ENCODE results near the gene SLC35F4.

The SLC35F4 gene

DNA sequence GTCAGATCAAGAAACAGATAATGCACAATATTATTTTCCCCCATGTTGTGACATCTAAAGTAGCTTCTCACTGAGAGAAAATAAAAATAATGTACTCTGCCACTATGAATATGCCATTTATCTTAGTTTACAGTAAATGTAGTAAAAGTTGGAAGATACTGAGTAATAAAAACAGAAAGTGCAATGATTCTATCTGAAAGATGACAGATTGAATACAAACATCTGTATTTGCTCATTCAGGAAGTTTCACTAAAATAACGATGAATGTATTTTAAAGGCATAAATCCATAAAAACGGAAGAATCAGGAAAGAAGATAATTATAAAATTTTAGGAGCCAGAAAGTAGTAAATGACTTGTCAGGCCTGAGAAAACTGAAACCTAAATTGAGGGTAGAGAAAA, 18.2 kb downstream of the SLC35F4 start:
- no peak for DNase-seq

GRCh38 chr14:57847096-57847495, 18.8 kb downstream of the SLC35F4 start:
- DNase-seq, result no peak

DNA sequence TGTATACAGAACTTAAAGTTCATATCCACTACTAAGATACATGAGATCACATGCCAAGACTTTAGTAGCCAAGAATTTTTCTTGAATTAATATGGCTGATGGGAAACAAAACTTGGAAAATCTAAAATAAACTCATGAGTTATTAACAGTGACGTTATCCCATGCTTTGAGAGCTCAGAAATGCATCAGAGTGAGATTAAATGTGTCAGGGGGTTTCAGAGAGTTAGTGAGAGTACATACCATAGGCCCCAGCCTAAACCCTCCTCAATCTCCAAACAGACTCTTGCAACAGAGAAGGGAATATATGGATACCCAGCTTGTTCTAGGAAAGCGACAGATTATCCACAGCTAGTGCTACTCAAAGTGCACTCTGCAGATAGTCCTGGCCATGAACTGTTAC, 19.3 kb downstream of the SLC35F4 start:
- DNase-seq, result no peak

DNA sequence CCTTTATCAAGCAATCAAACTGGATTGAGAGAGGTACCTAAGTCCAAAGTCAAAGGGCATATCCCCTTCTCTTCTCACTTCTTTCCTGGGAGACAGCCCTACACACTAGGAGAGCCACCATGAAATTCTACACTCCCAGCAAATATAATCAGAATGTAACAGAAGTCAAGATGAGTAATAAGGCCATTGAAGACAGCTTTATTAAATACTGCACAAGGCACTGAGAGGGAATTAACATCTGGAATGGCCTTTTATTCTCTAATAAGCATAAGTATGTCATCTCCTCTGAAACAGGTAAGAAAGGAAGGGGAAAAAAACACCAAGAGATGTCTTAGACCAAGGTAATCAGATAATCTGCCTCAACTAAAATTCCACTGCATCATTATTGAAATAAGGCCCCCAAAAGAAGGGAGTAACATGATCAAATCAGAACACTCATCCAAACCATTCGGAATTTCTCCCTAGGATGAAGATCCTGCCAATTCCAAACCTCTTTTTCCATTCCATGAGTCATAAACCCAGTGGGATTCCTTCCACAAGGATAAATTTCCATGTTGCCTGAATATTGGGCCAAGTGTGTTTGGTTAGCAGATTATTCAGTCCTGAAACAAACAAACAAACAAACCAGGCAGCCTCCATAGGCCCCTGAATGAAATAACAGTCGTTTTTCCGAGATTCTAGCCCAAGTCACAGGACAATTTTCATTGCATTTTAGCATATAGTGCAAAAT, 19.9 kb downstream of the SLC35F4 start:
- no peak for DNase-seq

DNA sequence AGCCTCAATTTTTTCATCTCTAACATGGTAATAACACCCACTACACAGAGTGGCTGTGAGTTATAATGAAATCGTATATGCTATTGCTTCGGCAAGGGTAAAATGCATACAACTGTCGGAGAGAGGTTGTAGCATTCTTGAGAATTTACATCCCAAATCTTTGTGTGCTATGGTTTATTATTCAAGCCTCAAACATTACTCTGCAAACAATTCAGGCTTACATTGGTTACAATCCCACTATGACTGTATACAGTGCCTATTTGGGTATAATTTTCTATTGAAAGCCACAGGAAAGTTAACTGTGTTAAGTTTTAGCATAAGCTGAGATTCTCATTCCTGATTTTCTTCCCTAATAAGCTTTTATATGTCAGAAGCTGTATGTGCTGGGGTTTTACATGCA, 20.6 kb downstream of the SLC35F4 start:
- DNase-seq, result no peak

- no peak for DNase-seq
Observed at GRCh38 chr14:57837267-57837666, 28.6 kb downstream of the SLC35F4 start.

GRCh38 chr14:57835766-57836165, 30.1 kb downstream of the SLC35F4 start:
- DNase-seq, result no peak

DNA sequence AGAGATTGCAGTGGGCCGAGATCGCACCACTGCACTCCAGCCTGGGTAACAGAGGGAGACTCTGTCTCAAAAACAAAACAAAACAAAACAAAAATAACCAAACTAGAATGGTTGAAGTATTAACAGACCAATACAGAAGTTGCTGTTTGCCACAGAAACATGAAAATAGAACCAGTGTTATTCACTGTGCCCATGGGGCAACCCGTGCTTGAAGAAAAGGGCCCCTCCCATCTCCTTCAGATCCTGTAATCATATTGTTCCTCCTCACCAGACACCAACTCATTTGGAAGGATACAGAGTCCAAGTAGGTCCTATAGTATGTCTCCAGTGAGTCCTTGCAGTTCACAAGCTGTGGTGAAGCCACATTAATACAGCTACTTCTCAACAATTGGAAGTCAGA, 30.9 kb downstream of the SLC35F4 start:
- DNase-seq, result no peak

DNA sequence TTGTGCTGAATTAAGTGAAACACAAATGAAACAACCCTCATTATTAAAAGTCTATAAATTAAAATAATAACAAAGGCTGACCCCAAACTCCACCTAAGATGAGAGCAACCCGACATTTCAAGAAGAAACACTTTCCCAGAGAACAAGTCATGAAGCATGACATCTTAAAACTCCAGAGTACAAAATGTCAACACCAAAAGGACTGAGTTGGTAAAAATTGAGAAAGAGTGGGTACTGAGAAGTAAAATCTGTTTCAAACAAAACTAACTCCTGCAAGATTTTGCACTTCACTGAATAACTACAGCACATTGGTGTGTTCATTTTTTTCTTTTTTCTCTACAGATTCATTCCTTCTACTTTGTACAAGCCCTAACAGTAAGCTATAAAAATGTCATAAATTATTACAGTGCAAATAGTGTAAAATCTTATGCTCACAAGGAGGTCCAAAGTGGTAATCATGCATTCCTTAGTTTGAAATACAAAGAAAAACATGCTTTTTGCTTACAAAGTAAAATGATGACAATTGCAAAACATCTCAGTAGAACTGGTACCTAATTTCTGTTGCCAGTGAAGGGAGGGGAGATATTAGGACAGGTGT, 31.8 kb downstream of the SLC35F4 start:
- DNase-seq, result no peak

DNA sequence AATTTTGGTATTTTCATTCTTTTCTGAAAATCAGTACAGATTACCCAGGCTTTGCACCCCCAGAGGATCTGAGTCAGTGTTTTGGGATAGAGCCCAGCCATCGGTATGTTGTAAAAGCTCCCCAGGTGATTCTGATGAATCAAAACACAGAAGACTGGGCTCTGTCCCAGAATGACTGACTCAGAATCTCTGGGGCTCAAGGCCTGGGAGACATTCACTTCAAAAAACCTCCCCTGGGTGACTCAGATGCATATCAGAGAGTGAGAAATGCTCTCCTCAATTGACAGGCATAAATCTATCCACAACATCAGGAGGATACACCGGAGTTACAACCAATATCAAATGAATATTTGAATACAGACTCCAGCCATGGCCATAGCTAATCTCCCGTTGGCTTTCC, 32.6 kb downstream of the SLC35F4 start:
- no peak for DNase-seq

DNA sequence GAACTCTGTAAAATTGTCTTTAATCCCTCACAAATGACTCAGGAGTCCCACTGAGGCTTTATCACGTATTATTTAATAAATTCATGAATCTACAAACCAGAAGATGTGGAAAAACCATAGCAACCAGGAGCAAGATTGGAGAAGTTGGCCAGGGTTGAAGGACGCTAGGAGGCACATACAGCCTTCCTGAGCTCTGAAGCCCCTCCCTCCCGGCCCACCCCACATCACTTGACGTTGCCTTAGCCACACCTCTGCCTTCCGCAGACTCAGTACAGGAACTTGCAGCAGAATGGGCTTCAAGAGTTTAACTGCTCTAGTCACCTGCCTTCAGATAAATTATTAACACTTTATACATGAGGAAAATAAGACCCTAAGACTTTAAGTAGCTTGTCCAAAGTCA, 33.9 kb downstream of the SLC35F4 start:
- no peak for DNase-seq

DNA sequence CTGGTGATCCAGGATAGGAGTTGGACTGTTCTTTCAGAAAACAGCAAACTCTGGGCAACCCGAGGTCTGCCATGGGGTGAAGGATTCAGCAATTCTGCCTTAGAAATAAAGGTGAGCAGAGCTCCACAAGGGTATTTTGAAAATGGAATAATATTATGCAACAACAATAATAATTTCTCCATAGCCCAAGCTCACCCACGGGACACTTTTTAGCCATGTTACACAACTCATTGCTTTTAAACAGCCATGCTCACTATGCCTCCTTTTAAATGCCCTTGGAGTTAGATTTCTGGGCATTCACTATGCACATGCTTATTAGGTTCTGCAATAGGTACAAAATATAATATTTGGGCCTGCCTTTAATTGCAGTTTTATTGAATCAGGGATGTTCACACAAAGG, 37.2 kb downstream of the SLC35F4 start:
- no peak for DNase-seq

DNA sequence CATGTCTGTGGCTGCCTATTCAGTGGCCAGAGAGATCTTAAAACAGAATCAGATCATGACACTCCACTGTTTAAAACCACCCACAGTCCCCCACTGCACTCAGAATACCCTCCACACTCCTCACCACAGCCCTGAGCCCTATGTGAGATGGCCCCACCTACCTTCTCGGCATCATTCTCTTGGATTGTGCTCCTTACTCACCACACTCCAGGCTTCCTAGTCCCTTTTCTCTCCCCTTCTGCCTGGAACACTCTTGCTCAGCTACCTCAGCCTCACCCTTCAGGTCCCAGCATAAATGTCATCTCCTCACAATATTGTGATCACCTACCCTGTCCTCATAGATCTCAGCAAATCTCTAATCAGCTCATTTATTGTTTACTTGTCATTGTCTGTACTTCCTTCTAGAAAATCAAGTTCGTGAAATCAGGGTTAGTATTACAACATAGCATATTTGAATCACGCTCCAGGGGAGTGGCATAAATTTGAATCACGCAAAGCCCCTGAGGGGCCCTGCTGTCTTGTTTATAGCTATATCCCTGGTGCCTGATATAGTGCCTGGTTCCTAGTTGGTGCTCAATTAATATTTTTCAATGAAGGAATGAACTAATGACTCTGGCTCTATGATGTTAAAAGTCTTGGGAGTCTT, 42.8 kb downstream of the SLC35F4 start:
- DNase-seq, result no peak

DNA sequence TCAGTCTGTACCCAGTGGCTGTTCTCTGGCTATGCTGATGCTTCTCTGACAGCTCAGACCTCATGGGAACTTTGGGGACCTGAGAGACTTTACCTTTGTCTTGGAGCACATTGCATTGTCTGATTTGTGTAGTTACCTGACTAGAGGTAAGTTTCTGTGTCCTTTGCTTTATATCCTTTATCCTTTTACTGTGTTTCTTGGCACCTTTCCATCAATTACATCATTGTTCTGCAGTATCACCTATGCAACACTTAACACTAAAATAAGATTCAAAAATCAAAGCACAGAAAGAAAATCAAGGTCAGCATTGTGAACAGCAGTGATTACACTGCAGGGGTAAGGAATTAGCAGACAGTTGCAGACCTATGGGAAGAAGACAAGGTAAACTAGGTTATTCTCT, 43.8 kb downstream of the SLC35F4 start:
- no peak for DNase-seq

DNA sequence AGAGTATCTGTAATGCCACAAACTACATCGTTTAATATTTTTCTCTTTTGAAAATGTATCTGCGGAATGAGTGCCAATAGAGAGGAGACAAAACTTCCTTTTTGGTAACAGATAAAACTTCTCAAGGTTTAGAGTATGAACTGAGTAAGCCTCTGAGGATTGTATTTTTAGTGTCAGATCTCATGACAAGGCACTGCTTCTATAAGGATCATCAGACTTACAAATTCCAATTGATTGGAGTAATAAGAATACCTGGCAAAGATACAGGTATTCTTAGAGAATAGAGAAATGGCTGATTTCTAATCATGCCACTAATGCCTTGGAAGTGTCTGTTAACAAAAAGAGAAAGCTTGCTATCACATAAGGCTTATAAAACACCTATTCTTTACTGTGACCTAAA, 45.3 kb downstream of the SLC35F4 start:
- no peak for DNase-seq

DNA sequence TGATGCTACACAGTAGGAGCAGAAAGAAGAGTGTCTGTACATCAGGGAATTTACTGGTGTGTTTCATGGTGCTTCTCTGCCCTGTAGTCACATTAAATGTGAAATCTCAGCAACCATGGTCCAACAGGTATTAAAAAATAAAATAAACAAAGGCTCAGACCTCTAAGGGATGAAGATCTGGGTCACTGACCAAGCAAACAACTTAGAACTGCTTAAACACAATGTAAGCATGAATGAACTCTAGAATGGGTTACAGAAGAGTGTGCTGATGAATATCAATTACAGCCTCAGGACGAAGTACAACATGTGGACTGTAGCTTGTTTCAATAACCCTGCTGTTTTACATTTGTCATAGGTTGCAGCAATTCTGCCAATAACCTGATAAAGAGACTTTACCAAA, 47.4 kb downstream of the SLC35F4 start:
- DNase-seq, result no peak

DNA sequence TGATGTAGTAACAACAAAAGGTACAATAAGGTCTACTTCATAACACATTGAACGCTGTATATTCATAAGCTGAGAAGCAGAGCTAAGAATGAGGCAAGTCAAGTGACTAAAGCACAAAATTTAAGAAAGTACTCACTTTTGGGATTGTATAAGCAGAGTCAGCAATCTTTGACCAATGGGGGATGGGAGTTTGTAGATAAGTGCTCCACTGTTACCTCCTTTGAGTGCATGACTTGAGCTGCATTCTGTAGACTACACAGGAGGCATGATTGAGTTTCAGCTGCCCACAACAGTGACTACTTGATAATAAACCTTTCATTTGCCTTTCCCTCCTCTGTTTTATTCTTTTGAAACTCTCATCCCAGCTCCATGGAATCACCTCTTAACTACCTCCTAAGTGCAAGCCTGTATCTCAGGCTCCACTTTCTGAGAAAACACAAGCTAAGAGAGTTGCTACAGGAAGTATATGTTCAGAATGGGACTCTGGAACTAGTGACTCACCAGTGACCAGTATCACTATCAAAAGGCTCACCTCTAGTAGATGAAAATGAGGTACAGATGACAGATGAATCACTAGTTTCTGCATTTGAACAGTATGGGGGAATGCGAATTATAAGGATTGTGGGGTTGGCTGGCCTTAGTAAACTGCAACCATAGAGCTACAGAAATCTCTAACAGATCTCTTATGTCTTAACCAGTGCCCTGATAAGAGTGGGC, 49.2 kb downstream of the SLC35F4 start:
- no peak for DNase-seq

DNA sequence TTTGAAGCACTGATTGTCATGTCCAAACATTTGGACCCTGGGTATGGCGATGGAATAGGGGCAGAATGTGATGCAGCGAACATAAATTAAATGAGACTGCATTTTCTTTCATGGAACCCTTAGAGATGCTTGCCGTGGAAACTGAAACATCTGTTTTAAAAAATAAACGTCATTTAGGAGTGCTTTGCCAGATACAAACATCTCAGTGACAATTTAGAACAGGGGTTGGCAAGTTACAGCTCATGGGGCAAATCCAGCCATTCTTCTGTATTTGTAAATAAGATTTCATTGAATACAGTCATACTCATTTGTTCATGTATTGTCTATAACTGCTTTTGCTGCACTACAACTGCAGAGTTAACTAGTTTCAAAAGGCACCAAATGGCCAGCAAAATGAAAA, 51.2 kb downstream of the SLC35F4 start:
- DNase-seq, result no peak

DNA sequence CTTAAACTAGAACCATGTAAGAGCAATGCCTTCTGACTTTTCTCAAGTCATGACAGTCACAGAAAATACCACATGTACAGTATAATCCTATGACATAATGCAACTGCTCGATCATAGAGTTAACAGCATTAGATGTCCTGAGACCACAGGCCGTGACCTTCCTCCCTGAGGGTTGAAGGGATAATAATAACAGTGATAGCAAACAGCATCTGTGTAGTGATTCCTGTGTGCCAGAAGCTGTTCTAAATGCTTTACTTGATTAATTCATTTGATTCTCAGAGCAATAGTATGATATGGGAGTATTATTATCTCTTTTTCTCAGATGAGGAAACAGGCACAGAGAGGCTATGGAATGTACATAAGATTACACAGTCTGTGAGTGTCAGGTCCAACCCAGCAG, 53.2 kb downstream of the SLC35F4 start:
- no peak for DNase-seq

DNA sequence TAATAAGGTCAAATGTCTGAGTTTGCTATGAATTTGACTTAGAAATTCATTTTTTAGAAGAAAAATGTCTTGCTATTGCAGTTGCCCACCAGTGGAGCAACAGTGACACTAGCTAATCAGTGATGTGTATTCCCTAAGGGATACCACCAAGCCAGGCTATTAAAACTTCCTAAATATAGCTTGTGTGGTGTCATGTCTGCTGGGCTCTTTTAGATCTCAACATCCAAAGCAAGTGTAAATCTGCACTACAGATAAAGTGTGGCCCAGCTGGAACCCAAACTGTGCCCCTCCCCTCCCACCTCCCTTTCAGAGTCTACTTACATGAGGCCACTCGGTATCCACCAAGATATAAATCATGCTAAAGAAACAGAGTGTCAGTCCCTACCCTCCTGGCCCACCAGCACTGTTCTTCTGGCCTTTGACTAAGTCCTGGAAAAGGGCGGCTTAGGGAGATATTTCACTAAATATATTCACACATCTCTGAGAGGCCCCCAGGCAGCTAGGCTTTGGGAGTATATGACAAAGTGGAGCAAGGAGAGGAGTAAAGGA, 53.8 kb downstream of the SLC35F4 start:
- no peak for DNase-seq

DNA sequence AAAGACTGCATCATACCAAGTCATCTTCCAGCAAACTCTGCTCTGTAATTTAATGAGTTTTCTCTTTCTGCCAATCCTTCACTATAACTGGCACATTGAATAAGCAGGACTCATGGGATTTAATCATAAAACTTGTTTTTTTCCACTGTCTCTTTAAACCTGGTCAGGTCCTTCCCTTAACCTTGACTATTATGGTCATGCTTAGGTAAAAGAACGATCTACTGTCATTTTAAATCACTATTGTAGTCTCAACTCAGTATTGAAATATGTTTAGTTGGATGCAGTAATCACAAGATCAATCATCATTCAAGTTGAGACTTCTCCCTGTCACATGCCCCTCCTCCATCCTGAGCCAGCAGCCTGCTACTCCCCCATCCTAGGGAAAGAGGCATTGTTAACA, 56.1 kb downstream of the SLC35F4 start:
- no peak for DNase-seq

DNA sequence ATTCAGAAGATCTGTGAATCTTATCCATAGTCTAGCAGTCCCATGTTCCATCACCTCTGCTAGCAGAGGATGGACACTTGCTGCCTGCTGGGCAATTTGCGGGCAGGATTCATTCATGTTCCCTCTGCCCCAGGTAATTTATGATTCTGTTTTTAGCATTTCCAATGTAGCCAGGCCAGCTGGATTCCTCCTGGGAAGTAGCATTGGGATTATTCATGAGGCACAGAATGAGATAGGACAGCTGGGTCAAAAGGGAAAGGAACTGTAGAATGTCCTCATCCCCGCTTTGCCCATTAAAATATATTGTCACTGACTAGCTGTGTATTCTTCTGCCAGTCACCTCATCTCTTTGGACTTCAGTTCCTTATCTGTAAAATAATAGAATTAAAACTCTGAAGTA, 68.7 kb downstream of the SLC35F4 start:
- DNase-seq, result no peak

DNA sequence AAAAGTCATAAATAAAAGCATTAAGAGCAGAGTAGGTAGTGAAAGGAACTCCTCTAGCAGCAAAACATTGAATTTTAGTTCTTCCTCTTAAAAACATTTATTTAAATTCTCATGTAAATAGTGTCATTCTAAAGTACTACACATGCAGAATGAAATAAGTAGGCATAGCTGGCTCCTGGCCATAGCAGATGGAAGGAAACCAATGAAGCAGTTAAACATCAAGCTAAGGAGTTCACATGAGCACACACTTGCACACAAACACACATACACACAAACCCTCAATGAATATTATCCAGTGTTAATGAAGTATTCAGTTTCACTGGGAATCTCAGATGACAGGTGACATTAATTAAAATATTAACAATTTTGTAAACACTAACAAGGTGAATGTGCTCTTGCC, 69.3 kb downstream of the SLC35F4 start:
- DNase-seq, result no peak

DNA sequence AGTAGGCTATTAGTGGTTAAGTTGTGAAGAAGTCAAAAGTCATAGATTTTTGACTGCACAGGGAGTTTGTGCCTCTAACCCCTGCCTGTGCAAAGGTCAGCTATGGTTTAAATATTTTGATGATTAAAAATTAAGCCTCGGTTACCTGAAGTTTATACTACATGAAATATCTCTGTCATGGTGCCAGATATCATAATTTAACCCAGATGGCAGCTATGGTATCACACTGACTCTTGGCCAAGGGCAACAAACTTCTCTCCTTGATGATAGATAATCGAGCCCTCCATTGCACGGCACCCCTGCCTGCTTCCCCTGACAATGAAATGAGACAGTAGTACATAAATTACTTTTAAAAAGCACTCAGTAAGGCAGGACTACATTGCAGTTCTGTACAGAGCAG, 80.8 kb downstream of the SLC35F4 start:
- no peak for DNase-seq
